IPS DF 6.9 (cell line): ENCODE data around the gene ZNF768.

Experiments used
- DNase-seq: peaks from one replicate; pipeline ENCODE4 v3.0.0-alpha.2; 2013; ENCODE audit warnings: low read depth, low spot score
- H3K27ac ChIP-seq: one replicate; pipeline ENCODE4 v1.5.1; 2013; ENCODE audit warnings: low read length, control low read depth
- H3K27me3 ChIP-seq: 2 replicates; pipeline ENCODE4 v1.6.1; 2013; ENCODE audit warnings: mild to moderate bottlenecking, low read length; ENCODE audit not compliant: control insufficient read depth, insufficient read depth
- H3K36me3 ChIP-seq: 2 replicates; pipeline ENCODE4 v1.6.1; 2013; ENCODE audit warnings: low read length; ENCODE audit not compliant: control insufficient read depth, insufficient read depth
- H3K4me1 ChIP-seq: 2 replicates; pipeline ENCODE4 v1.6.1; 2013; ENCODE audit warnings: low read length; ENCODE audit not compliant: control insufficient read depth, insufficient read depth
- H3K4me3 ChIP-seq: 2 replicates; pipeline ENCODE4 v1.5.1; 2013; ENCODE audit warnings: mild to moderate bottlenecking, low read length
- H3K9me3 ChIP-seq: 2 replicates; pipeline ENCODE4 v1.6.1; 2013; ENCODE audit warnings: low read length, inconsistent platforms; ENCODE audit not compliant: control insufficient read depth, insufficient read depth
- WGBS: extraction: QIAGEN DNeasy Blood & Tissue Kit; methylation state at CpG from one replicate; pipeline ENCODE4 v1.1.7; 2013; ENCODE audit warnings: mixed read lengths, missing lambda C conversion rate; ENCODE audit not compliant: insufficient read length, insufficient coverage; 5-methylcytosine and 5-hydroxymethylcytosine counted together

Gene ZNF768

DNA sequence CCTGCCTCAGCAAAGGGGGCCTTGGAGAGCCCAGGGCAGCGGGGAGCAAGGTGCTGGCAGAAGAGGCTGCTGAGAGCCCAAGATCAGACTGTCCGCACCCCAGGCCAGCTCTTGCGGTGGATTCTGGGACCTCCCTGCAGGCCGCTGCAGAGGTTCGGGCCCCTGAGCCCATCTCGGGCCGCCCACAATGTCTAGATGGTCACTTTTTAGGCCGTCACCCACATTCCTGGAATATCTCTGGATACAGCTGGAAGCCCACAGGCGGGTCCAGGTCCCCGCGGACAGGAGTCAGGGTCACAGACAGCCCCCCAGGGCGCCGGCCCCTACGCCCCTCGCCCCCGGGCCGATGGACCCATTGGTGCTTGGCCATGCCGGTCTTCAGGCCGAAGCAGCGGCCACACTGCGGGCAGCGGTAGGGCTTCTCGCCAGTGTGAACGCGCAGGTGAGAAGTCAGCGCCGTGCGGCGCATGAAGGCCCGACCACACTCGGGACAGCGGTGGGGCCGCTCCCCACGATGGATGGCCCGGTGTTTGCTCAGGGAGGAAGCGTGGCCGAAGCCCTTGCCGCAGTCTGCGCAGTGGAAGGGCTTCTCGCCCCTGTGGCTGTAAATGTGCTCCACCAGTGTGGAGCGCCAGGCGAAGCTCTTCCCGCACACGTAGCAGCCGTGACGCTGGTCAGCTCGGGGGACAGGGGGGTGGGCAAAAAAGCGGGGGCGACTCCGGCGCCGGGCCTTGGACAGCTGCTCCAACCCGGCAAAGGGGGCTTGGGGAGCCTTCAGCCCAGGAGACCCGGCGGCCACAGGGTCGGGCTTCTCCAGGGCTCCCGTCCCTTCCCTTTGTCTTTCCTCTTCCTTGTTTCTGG, 6.1 kb upstream of the ZNF768 start:
- no peak overlapping the region for H3K27ac ChIP-seq
- H3K27me3 ChIP-seq, result no peaks in the 10 kb centered on the region
- no peak overlapping the region for H3K4me3 ChIP-seq
- no peak for DNase-seq
- H3K9me3 ChIP-seq, result no peaks in the 10 kb centered on the region
- WGBS, result no CpG with 5 or more reads among the region's 57 CpGs
- H3K4me1 ChIP-seq, result peaks cover 2% of the 10 kb centered on the region; the same call in 1 of the 2 replicates
- peaks cover 6% of the 10 kb centered on the region; the same call in 1 of the 2 replicates for H3K36me3 ChIP-seq

DNA sequence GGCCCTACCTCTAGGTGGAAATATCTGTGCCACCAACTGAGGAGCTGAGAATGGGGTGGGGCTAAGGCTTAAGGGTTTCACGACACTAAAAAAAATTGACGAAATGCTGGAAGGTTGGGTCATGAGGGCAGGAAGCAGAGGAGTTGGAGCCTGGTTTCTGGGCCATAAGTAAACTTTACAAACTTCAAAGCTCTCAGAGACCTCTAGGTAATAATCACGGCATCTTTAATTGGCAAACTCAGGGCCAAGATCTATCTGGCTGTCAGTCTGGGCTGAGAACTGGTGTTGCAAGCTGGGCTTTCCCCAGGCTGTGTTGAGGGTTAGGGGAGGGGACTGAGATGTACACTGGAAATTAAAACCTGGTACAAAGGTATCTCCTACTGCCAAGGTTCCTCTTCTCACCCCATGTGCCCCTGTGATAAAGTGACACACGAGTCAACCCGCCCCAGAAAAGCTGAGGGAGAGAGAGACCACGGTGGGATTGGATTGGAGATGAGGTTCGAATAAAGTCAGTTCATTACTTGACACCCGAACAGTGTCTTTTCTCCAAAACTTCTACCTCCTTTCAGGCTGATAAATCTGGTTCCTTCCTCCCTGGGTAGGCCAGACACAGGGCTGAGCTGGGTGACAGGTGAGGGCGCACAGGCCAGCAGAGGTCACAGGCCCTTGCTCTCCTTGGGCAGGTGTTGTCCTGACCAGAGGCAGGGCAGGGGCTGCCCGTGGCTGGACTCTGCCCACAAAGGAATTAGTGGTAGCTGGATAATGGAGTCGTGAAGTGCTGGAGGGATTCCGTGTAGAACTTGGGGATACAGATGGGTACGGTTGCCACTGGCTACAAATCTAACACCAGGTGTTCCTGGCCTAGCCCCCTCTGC, 4.0 kb upstream of the ZNF768 start:
- WGBS, result no CpG with 5 or more reads among the region's 13 CpGs
- Histone ChIP-seq H3K9me3 (no peaks in the 10 kb centered on the region), H3K27ac (no peak overlapping the region), H3K4me3 (no peak overlapping the region), H3K4me1 (peaks cover 2% of the 10 kb centered on the region; the same call in 1 of the 2 replicates), H3K27me3 (no peaks in the 10 kb centered on the region), H3K36me3 (peaks cover 6% of the 10 kb centered on the region; the same call in 1 of the 2 replicates)
- no peak for DNase-seq

DNA sequence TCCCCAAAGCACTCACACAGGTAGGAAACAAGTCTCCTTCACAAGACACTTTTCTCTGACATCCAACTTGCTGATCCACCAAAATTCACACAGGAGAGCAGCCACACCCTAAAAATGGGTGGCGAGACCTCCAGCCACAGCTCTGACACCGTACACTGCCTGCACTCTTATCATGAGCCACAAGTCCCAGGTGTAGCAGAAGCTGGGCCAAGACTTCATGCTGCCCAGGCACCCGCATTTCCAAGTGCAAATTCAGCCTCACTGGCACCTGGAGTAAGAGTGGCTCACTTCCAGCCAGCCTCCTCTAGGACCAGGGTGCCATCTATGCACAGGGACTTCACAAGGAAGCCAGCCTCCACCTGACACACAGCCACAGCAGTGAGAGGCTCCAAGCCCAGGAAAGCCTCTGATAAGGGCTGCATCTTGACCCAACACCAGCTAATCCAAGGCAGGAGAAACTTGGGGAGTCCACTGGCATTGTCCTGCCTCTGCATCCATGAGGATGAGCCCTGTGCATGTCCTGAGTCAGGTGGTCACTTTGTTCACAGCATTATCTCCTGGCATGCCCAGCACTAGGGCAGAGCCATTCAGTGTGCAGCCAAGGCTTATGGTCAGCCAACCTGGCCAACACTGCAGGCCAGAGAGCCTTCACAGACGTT, 2.6 kb upstream of the ZNF768 start:
- Histone ChIP-seq H3K4me3 (no peak overlapping the region), H3K36me3 (peaks cover 13% of the 10 kb centered on the region; the same call in 1 of the 2 replicates), H3K4me1 (peaks cover 2% of the 10 kb centered on the region; the same call in 1 of the 2 replicates), H3K9me3 (no peaks in the 10 kb centered on the region), H3K27ac (no peak overlapping the region), H3K27me3 (no peaks in the 10 kb centered on the region)
- DNase-seq, result no peak
- WGBS, result no CpG with 5 or more reads among the region's 4 CpGs

DNA sequence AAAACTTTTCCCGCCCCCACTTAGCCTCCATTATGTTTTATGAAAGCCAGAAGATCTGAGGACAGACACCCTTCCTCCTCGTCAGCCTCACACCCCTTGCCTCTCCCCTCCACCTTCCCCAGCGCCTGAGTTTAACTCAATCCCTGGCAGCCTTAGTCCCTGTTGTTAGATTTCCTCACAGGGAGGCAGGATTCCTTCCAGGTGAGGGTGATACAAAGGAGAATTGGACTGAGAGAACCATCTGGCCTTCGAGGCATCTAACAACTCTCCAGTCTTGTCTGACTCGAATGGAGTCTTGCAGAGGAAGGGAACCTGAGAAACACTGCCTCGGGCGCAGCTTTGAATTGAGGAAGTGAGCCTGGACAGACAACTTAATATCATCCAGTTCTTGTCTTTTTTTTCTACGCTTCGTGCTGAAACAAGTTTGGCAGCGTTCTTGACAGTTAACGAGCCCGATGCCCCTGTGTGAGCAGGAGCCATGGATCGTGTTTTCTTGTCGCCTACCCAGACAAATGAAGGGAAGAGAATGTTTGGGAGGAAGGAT, 1.3 kb upstream of the ZNF768 start:
- WGBS, result no CpG with 5 or more reads among the region's 14 CpGs
- H3K4me1 ChIP-seq, result no peaks in the 10 kb centered on the region

DNA sequence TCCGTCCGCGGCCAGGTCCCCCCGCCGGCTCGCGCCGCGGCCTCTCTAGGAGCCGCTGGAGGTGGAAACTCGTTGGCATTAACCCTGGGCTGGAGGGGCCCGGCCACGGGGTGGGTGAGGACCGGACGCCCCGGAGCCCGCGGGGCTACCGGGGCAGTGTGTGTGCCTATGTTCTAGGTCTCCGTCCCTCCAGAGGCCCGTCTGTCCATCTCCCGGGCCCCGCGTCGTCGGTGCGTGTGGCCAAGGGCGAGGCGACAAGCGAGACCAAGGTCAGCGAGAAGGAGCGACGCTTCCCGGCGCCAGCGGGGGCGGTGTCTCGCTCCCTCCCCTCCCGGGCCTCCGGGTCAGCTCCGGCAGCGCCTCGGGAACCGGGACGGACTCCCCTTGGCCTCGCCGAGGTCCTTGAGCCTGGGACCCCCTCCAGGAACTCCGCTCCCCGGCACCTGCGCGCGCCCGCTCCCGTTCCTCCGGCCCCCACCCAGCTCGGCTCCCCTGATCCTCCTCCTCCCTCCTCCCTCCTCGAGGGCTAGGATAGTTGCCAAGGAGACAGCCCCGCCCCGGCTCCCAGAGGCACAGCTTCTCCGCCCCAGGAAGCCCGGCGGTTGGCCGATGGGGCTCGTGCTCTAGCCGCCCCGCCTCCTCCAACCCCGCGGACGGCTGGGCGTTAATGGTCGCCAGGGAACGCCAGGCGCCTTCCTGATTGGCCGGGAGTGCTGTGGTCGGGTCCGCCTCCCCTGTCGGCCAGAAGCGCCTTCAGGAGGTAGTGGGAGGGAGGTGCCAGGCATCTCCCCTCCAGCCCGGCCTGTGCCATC, 663 bp upstream of the ZNF768 start:
- peak overlapping the region; percentile 89; the same call in 1 of the 2 replicates for H3K4me3 ChIP-seq
- no peak overlapping the region for H3K27ac ChIP-seq
- H3K36me3 ChIP-seq, result peaks cover 7% of the 10 kb centered on the region; the same call in 1 of the 2 replicates
- no peaks in the 10 kb centered on the region for H3K27me3 ChIP-seq
- peak; percentile 91 for DNase-seq
- no peaks in the 10 kb centered on the region for H3K4me1 ChIP-seq
- H3K9me3 ChIP-seq, result no peaks in the 10 kb centered on the region
- WGBS, result no CpG with 5 or more reads among the region's 79 CpGs

More for the DNA sequence above, 1.3 kb upstream of the ZNF768 start:
- Histone ChIP-seq H3K4me3 (no peak overlapping the region; the same call in 1 of the 2 replicates), H3K27ac (no peak overlapping the region), H3K27me3 (no peaks in the 10 kb centered on the region), H3K36me3 (peaks cover 13% of the 10 kb centered on the region; the same call in 1 of the 2 replicates), H3K9me3 (no peaks in the 10 kb centered on the region)
- DNase-seq, result no peak

DNA sequence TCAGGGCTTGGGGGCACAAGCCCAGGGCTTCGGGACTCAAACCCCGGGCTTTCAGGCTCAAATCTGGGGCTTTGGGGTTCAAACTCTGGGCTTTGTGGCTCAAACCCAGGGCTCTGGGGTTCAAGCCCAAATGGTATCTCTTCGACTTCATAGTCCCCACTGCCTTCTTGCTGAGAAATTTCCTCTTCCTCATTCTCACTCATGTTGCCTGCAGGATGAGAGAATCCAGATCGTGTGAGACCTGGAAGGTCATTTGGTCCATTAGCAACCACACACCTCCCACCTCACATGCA, 576 bp downstream of the ZNF768 start:
- no peaks in the 10 kb centered on the region for H3K27me3 ChIP-seq
- H3K9me3 ChIP-seq, result no peaks in the 10 kb centered on the region
- H3K27ac ChIP-seq, result no peak overlapping the region
- H3K4me3 ChIP-seq, result peak overlapping the region; percentile 89; the same call in 1 of the 2 replicates
- WGBS, result no CpG with 5 or more reads among the region's 4 CpGs
- peaks cover 7% of the 10 kb centered on the region; the same call in 1 of the 2 replicates for H3K36me3 ChIP-seq
- no peaks in the 10 kb centered on the region for H3K4me1 ChIP-seq
- no peak for DNase-seq

DNA sequence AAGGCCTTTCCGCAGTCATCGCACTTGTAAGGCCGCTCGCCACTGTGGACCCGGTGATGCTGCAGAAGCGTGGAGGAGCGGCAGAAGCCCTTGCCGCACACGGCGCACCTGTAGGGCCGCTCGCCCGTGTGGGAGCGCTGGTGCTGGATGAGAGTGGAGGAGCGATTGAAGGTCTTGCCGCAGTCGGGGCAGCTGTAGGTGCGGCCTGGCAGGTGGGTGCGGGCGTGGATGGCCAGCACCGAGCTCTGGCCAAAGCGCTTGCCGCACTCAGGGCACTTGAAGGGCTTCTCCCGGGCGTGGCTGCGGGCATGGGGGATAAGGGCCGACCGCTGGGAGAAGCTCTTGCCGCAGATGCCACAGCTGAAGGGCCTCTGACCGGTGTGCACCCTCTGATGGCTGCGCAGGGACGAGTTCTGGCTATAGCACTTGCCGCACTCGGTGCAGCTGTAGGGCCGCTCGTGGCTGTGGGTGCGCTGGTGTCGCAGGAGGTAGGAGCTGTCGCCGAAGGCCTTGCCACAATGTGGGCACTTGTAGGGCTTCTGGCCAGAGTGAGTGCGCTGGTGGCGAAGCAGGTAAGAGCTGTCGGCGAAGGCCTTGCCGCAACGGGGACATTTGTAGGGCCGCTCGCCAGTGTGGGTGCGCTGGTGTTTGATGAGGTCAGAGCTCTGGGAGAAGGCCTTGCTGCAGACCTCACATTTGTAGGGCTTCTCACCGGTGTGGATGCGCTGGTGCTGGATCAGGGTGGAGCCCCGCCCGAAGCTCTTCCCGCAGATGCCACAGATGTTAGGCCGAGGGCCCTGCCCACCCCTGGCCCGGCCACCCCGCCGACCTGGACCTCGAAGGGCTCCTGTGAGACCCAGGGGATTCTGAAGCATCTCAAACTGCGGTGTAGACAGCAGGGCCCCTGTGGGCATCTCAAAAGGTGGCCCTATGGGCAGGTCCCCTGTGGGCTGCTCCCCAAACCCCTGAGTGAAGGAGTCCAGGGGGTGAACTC, 1.5 kb downstream of the ZNF768 start:
- Histone ChIP-seq H3K4me1 (no peaks in the 10 kb centered on the region), H3K27me3 (no peaks in the 10 kb centered on the region), H3K27ac (no peak overlapping the region), H3K36me3 (peaks cover 7% of the 10 kb centered on the region; the same call in 1 of the 2 replicates), H3K4me3 (no peak overlapping the region), H3K9me3 (no peaks in the 10 kb centered on the region)
- WGBS, result no CpG with 5 or more reads among the region's 60 CpGs
- no peak for DNase-seq

DNA sequence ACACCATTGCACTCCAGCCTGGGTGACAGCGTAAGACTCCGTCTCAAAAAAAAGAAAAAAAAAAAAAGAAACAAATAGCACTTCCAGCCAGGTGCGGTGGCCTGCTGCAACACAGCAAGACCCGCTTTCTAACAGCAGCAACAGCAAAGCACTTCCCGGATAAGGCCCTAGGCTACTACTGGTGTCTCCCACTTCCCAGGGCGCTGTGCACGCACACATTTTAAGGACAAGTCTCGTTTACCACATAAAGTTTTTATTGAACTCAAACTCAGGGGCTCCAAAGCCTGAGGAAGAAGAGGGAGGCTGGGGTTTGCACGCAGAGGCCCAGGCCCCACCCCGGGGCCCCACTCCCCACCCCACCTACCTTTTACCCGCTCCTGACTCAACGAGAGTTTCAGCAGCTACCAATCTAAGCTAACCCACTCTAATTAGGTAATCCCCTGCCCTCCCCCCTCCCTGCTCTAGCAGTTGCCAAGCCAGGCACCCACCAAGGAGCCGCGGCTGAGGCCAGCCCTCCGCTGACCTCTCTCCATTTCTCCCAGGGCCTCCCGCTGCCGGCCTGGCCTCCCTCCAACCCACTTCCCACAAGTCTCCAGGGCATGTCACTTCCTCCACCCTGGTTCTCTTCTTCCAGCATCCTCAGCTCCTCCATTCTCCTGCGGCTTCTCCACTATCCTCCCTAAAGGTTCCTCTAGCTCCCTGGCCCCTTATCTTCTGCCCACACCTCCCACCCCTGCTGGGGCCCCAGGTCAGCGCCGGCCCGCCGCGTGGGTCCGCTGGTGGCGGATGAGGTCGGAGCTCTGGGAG, 2.4 kb downstream of the ZNF768 start:
- Histone ChIP-seq H3K4me1 (no peaks in the 10 kb centered on the region), H3K27me3 (no peaks in the 10 kb centered on the region), H3K9me3 (no peaks in the 10 kb centered on the region), H3K27ac (no peak overlapping the region), H3K36me3 (peaks cover 7% of the 10 kb centered on the region; the same call in 1 of the 2 replicates), H3K4me3 (no peak overlapping the region)
- no peak for DNase-seq
- WGBS, result no CpG with 5 or more reads among the region's 26 CpGs
